Neural crest cell (in vitro differentiated cells): ENCODE results near the gene CLDN15. TPM values are rescaled to one million over a fixed set of nuclear protein-coding genes. Genes with fewer than 3 reads are reported as not detected.
A peak's percentile ranks its signal among the peaks of the same experiment; 100 is the strongest.
"Not testable (repeated sequence)": the region's sequence is repeated elsewhere in the genome, so short reads cannot be mapped to it uniquely, and the experiment has no call there.

ENCODE experiments used
- DNase-seq: peaks from one replicate; pipeline ENCODE4 v3.0.0; 2021; ENCODE audit warnings: low read depth, mixed read lengths, low spot score
- H3K27ac Mint-ChIP-seq: one replicate; pipeline ENCODE4 v1.8.0; 2021; ENCODE audit warnings: mild to moderate bottlenecking, mixed read lengths; ENCODE audit not compliant: unreplicated experiment
- H3K27me3 Mint-ChIP-seq: 2 replicates; pipeline ENCODE4 v1.8.0; 2021; ENCODE audit warnings: low read depth, mild to moderate bottlenecking, mixed read lengths
- H3K36me3 Mint-ChIP-seq: 2 replicates; pipeline ENCODE4 v1.8.0; 2021; ENCODE audit warnings: low read depth, mild to moderate bottlenecking, mixed read lengths
- H3K4me1 Mint-ChIP-seq: 2 replicates; pipeline ENCODE4 v1.8.0; 2021; ENCODE audit warnings: mixed read lengths
- H3K4me3 Mint-ChIP-seq: one replicate; pipeline ENCODE4 v1.8.0; 2021; ENCODE audit warnings: mild to moderate bottlenecking, mixed read lengths
- H3K9me3 Mint-ChIP-seq: 2 replicates; pipeline ENCODE4 v1.8.0; 2021; ENCODE audit warnings: mixed read lengths
- total RNA-seq: library from RNA; stranded (reverse); gene quantifications from 2 replicates; pipeline ENCODE4 v1.2.1, GENCODE V29; 2021
- TF ChIP-seq, protein P1 (sequence below): fragments of 200-600 bp; sonication (generic); conservative IDR thresholded peaks from 2 replicates; pipeline ENCODE4 v1.5.0; 2021; ENCODE audit warnings: antibody characterized with exemption, mild to moderate bottlenecking

The CLDN15 gene
- total RNA-seq, 1 donor from 2014 or later: 10.4 TPM

DNA sequence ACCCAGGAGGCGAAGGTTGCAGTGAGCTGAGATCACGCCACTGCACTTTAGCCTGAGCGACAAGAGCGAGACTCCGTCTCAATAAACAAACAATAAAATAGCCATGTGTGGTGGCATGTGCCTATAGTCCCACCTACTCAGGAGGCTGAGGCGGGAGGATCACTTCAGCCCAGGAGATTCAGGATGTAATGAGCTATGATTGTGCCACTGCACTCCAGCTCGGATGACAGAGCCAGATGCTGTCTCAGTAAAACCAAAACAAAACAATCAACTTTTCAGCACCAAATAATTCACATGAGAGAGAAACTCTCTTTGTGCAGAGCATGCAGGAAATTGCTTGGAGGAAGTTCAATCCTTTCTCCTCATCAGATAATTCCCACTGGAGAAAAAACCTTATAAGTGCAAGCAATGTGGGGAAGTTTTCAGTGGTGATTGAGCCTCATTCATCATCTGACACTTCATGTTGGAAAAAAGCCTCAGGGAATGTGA is 20.7 kb upstream of the CLDN15 start:
- Mint-ChIP-seq H3K27ac (no peak overlapping the region), H3K4me3 (no peak overlapping the region), H3K4me1 (no peaks in the 10 kb centered on the region), H3K9me3 (no peaks in the 10 kb centered on the region), H3K27me3 (peaks cover 12% of the 10 kb centered on the region), H3K36me3 (no peaks in the 10 kb centered on the region)
- DNase-seq: no peak
- TF ChIP-seq, protein P1, sequence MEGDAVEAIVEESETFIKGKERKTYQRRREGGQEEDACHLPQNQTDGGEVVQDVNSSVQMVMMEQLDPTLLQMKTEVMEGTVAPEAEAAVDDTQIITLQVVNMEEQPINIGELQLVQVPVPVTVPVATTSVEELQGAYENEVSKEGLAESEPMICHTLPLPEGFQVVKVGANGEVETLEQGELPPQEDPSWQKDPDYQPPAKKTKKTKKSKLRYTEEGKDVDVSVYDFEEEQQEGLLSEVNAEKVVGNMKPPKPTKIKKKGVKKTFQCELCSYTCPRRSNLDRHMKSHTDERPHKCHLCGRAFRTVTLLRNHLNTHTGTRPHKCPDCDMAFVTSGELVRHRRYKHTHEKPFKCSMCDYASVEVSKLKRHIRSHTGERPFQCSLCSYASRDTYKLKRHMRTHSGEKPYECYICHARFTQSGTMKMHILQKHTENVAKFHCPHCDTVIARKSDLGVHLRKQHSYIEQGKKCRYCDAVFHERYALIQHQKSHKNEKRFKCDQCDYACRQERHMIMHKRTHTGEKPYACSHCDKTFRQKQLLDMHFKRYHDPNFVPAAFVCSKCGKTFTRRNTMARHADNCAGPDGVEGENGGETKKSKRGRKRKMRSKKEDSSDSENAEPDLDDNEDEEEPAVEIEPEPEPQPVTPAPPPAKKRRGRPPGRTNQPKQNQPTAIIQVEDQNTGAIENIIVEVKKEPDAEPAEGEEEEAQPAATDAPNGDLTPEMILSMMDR: no peak

DNA sequence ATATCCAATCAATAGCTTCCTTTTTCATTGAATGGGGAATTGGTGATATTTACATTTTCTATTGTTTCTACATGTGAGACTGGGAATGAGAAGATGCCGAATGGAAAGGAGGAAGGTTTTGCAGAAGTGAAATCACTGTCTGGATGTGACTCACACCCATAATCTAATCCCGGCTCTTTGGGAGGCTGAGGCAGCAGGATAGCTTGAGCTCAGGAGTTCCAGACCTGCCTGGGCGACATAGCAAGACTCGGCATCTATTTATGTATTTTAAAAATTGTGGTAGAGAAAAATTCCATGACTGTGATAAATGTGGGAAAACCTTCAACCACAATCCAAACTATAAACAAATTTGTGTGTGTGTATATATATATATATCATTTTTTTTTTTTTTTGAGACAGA is 18.2 kb upstream of the CLDN15 start:
- peaks cover 14% of the 10 kb centered on the region for H3K4me1 Mint-ChIP-seq
- peak overlapping the region; percentile 4 for H3K4me3 Mint-ChIP-seq
- no peaks in the 10 kb centered on the region for H3K9me3 Mint-ChIP-seq
- no peak for DNase-seq
- peaks cover 14% of the 10 kb centered on the region for H3K27me3 Mint-ChIP-seq
- H3K27ac Mint-ChIP-seq: no peak overlapping the region
- H3K36me3 Mint-ChIP-seq: peaks cover 2% of the 10 kb centered on the region
- TF ChIP-seq, protein P1: no peak

DNA sequence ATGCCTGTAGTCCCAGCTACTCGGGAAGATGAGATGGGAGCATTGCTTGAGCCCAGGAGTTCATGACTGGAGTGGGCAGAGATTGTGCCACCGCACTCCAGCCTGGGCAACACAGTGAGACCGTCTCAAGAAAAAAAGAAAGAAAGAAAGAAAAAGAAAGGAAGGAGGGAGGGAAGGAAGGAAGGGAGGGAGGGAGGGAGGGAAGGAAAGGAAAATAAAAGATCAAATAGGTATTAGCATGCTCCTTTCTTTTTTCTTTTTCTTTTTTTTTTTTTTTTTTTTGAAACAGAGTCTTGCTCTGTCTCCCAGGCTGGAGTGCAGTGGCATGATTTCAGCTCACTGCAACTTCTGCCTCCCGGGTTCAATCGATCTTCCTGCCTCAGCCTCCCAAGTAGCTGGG is 15.6 kb upstream of the CLDN15 start:
- not testable (repeated sequence) for H3K27ac Mint-ChIP-seq, H3K9me3 Mint-ChIP-seq, H3K4me3 Mint-ChIP-seq, DNase-seq, H3K36me3 Mint-ChIP-seq
- peaks cover 22% of the 10 kb centered on the region for H3K4me1 Mint-ChIP-seq
- peaks cover 14% of the 10 kb centered on the region for H3K27me3 Mint-ChIP-seq

DNA sequence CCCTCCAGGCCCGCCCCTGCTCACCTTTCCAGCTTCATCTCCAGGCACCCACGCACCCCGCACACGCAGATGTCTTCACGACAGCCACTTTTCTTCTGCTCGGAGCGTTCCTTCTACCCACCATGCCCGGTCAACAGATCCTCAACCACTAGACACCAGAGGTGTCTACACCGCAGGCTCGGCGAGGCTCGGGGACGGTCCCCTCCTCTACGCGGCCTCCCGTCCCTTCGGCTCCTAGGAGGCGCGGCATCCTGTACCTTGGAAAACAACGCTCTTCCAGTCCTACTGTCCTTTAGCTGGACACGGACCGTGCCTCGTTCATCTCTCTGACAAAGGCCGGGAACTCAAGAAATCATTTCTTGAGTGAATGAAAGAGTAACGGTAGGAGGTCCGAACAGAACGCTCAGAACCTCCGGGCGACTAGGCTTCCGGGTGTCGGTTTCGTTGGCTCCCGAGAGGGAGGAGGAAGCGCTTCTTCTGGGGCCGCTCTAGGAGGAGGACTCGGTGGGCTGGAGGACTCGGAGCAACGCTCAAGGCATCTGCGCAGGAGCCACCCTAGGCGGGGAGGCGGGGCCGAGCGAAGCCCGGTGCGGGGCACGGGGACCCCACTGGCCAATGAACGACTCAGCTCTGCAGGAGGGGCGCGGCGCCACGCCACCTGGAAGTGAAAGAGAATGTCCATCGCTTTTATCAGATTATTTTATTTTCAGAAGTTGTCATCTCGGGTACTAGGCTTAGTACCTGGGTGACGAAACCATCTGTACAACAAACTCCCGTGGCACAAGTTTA is 14.5 kb upstream of the CLDN15 start:
- Mint-ChIP-seq H3K4me3 (peak overlapping the region; percentile 98), H3K9me3 (no peaks in the 10 kb centered on the region), H3K36me3 (peaks cover 6% of the 10 kb centered on the region), H3K27ac (peak overlapping the region; percentile 98), H3K27me3 (peaks cover 14% of the 10 kb centered on the region), H3K4me1 (peaks cover 22% of the 10 kb centered on the region)
- TF ChIP-seq, protein P1: no peak
- peak; percentile 97 for DNase-seq

DNA sequence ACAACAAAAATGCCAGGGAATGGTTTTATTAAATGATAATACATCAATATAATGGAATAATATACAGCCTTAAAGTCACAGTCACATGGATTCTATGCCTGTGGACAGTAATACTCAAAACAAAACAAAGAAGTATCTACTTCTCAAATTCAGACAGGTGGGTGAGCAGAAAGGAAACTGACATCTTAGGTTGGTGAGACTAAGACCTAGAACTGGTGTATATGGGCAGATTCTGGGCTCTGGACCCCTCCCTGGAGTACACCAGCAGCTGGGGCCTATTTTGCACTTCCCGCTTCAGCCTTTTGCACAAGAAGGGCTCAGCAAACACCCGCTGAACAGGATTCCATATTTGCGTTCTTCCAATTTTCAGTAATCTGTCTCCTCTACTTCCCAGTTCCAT is 12.7 kb upstream of the CLDN15 start:
- no peak overlapping the region for H3K27ac Mint-ChIP-seq
- H3K4me1 Mint-ChIP-seq: peaks cover 26% of the 10 kb centered on the region
- peak overlapping the region; percentile 98 for H3K4me3 Mint-ChIP-seq

DNA sequence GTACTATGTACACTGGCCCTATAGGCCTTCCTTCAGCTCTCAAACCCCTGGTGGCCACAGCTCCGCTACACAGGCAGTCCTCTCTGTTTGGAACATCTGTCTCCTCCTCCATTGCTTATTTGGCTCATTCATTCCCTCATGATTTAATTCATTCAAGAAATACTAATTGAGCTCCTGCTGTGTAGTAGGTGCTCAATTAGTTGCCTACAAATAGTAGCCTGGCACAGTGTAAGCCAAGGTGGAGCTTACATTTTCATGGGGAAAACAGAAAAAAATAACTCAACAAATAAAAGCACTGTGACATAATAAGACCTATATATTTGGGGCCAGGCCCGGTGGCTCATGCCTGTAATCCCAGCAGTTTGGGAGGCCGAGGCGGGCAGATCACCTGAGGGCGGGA is 10.7 kb upstream of the CLDN15 start:
- Mint-ChIP-seq H3K4me1 (peaks cover 39% of the 10 kb centered on the region), H3K27ac (no peak overlapping the region), H3K27me3 (peaks cover 2% of the 10 kb centered on the region), H3K9me3 (no peaks in the 10 kb centered on the region), H3K4me3 (peak overlapping the region; percentile 66), H3K36me3 (peaks cover 6% of the 10 kb centered on the region)
- DNase-seq: no peak
- TF ChIP-seq, protein P1: no peak

More for the DNA sequence above, 12.7 kb upstream of the CLDN15 start:
- TF ChIP-seq, protein P1: no peak
- Mint-ChIP-seq H3K36me3 (peaks cover 6% of the 10 kb centered on the region), H3K27me3 (peaks cover 8% of the 10 kb centered on the region), H3K9me3 (no peaks in the 10 kb centered on the region)
- no peak for DNase-seq
